ENCODE data around the gene MMGT1.
"Not testable (repeated sequence)": the region's sequence is repeated elsewhere in the genome, so short reads cannot be mapped to it uniquely, and the experiment has no call there.

The MMGT1 gene

GRCh38 chrX:135927897-135928296 is 45.9 kb downstream of the MMGT1 start:
- DNase-seq (ENCODE audit: low read depth in 2 of 3, low spot score in 2 of 3), result no peak

- DNase-seq (ENCODE audit: low read depth in 2 of 3, low spot score in 2 of 3), result no peak
These were observed 50.4 kb downstream of the MMGT1 start for GRCh38 chrX:135923353-135923752.

GRCh38 chrX:135920516-135920915 is 53.3 kb downstream of the MMGT1 start:
- DNase-seq (ENCODE audit: low read depth in 2 of 3, low spot score in 2 of 3), result not testable (repeated sequence)

GRCh38 chrX:135914404-135914803 is 59.4 kb downstream of the MMGT1 start:
- DNase-seq (ENCODE audit: low read depth in 2 of 3, low spot score in 2 of 3), result no peak
